SK-MEL-5 (cell line): ENCODE results near the gene SAMD14. TPM values are rescaled to one million over a fixed set of nuclear protein-coding genes. Genes with fewer than 3 reads are reported as not detected.

Experiments used
- DNase-seq: peaks from one replicate; pipeline ENCODE4 v3.0.0-alpha.2; 2016; ENCODE audit warnings: low read depth, low spot score
- in situ Hi-C: cut with HindIII; loops from 2 replicates; pipeline ENCODE4 v1.10.0; 2016; ENCODE audit warnings: low sequenced_read_pairs, high pct_unique_total_duplicates, low pct_unique_long_range_greater_than_20kb
- total RNA-seq: library from RNA; depleted of rRNA; stranded (reverse); fragments of >200 nt; shearing (Covaris generic); gene quantifications from 2 replicates; pipeline ENCODE4 v1.2.3, GENCODE V29; 2014

The SAMD14 gene
- total RNA-seq, 1 experiment from 2014 or later: 0.03 TPM

GRCh38 chr17:50094753-50095619 is 35.0 kb downstream of the SAMD14 start, which contains the start of gene PDK2:
Gene PDK2 (plus strand): TSS chr17:50095351. CDS start chr17:50095436, 85 bp downstream.
- in situ Hi-C loops: no loop called here

GRCh38 chr17:50094243-50094752 is 35.7 kb downstream of the SAMD14 start:
- in situ Hi-C loops: no loop called here
- DNase-seq: peak; percentile 87

More at GRCh38 chr17:50094753-50095619, 35.0 kb downstream of the SAMD14 start, which contains the start of gene PDK2:
- peak; percentile 82 for DNase-seq

- in situ Hi-C loops: no loop called here
- DNase-seq: no peak
Observed at GRCh38 chr17:50093807-50094206, 36.2 kb downstream of the SAMD14 start.

GRCh38 chr17:50093246-50093645 is 36.7 kb downstream of the SAMD14 start:
- no peak for DNase-seq
- in situ Hi-C loops: no loop called here

- in situ Hi-C loops: no loop called here
- no peak for DNase-seq
Observed at GRCh38 chr17:50091918-50092285, 38.1 kb downstream of the SAMD14 start.

- no peak for DNase-seq
- in situ Hi-C loops: no loop called here
Observed at GRCh38 chr17:50090971-50091917, 38.7 kb downstream of the SAMD14 start.

- no peak for DNase-seq
Observed at GRCh38 chr17:50090071-50090470, 39.9 kb downstream of the SAMD14 start.

GRCh38 chr17:50088952-50089825 is 40.8 kb downstream of the SAMD14 start:
- in situ Hi-C loops: no loop called here
- no peak for DNase-seq

More at GRCh38 chr17:50090071-50090470, 39.9 kb downstream of the SAMD14 start:
- in situ Hi-C loops: no loop called here

GRCh38 chr17:50087912-50088405 is 42.0 kb downstream of the SAMD14 start:
- DNase-seq: no peak

GRCh38 chr17:50087246-50087911 is 42.6 kb downstream of the SAMD14 start:
- peak; percentile 78 for DNase-seq
- in situ Hi-C loops: no loop called here

More at GRCh38 chr17:50087912-50088405, 42.0 kb downstream of the SAMD14 start:
- in situ Hi-C loops: no loop called here

GRCh38 chr17:50081757-50082156 is 48.2 kb downstream of the SAMD14 start:
- DNase-seq: no peak
- in situ Hi-C loops: no loop called here

GRCh38 chr17:50080827-50081226 is 49.1 kb downstream of the SAMD14 start:
- in situ Hi-C loops: no loop called here
- no peak for DNase-seq

- no peak for DNase-seq
- in situ Hi-C loops: no loop called here
Observed at GRCh38 chr17:50080096-50080480, 49.9 kb downstream of the SAMD14 start.

- in situ Hi-C loops: no loop called here
- DNase-seq: peak; percentile 88
Observed at GRCh38 chr17:50079334-50080095, 50.4 kb downstream of the SAMD14 start.

GRCh38 chr17:50078430-50078829 is 51.5 kb downstream of the SAMD14 start:
- in situ Hi-C loops: no loop called here
- no peak for DNase-seq
